HG03558 (cell line): Measurements from ENCODE around the gene ACTMAP.
A peak's percentile ranks its signal among the peaks of the same experiment; 100 is the strongest.
"Not testable (repeated sequence)": the region's sequence is repeated elsewhere in the genome, so short reads cannot be mapped to it uniquely, and the experiment has no call there.

ENCODE experiments used
- ATAC-seq: cut with Tn5 transposase; IDR thresholded peaks from one replicate; pipeline ENCODE4 v1.9.1; 2021; ENCODE audit warnings: moderate number of reproducible peaks; ENCODE audit not compliant: unreplicated experiment; ENCODE audit errors: extremely low read depth

ACTMAP gene, protein sequence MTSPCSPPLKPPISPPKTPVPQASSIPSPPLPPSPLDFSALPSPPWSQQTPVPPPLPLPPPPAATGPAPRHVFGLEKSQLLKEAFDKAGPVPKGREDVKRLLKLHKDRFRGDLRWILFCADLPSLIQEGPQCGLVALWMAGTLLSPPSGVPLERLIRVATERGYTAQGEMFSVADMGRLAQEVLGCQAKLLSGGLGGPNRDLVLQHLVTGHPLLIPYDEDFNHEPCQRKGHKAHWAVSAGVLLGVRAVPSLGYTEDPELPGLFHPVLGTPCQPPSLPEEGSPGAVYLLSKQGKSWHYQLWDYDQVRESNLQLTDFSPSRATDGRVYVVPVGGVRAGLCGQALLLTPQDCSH

DNA sequence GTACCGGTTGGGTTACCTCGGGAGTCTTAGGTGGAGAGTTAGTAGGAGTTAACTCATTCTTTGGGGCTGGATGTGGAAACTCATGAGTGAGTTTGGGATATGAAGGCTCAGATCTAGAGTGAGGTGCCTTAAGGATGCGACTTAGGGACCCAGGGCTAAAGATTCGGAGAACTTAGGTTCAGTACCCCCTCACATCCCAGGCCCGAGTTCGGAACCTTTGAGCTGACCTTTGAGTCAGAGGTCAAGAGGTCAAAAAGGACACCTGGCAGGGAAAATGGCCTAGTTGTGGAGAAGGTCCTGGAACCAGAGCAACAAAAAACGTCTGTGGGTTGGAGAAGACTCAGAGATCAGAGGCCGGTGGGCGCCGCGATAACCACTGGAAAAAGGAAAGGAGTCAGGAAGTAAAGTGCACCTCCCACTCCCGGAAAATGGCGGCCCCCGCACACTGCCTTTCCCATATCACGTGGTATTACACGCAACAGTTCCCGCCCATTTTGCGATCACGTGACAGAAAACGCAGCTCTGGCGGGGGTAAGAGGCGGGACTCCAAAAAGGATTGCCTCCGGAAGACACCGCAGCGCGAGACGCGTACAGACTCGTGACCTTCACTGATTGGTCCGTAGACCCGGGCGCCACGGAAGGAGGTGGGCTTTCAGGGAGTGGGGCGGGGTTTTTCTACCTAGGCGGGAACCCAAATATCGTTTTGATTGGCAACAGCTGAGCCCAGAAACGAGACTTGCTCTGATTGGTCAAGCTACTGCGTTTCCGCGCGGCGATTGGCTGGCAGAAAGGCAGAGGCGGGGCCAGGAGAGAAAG lies at the start of gene ACTMAP:
Gene ACTMAP, minus strand, starts transcription at position 420 of the 816 bp plus-strand sequence. CDS start 674 bp downstream, outside the sequence.
- peak; percentile 68 for ATAC-seq

DNA sequence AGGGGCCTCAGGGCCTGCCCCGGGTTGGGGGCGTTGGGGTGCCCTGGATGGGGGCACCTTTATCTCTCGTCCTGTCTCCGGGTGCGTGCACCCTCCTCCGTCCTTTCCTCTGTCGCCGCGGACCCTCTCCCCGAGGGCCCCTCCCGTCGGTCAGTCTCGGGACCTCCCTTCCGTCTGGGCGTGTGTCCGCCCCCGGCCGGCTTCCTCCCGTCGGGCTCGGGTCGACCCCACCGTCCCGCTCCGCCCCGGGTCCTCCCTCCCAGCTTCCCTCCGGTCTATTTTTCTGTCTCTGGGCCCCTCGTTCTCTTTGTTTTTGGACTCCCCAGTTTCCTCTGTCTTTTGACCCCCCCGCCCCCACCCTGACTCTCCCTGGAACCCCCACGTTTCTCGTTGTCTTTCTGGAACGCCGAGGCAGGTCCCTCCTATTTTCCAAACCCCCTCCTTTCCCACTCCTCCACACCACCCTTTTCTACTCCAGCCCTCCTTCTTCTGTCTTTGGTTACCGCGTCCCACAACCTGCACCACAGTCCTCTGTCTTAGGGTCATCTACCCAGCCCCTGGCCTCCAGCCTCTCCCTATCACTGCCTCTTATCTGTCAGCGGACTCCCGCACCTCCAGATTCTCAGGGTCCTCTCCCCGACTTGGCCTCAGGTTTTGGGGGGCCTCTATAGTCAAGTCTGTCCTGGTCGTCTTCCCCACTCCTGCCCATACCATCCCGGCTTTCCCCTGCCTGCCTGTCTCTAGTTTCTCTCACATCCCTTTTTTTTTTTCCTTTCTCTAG lies 49.5 kb upstream of the ACTMAP start:
- no peak for ATAC-seq

DNA sequence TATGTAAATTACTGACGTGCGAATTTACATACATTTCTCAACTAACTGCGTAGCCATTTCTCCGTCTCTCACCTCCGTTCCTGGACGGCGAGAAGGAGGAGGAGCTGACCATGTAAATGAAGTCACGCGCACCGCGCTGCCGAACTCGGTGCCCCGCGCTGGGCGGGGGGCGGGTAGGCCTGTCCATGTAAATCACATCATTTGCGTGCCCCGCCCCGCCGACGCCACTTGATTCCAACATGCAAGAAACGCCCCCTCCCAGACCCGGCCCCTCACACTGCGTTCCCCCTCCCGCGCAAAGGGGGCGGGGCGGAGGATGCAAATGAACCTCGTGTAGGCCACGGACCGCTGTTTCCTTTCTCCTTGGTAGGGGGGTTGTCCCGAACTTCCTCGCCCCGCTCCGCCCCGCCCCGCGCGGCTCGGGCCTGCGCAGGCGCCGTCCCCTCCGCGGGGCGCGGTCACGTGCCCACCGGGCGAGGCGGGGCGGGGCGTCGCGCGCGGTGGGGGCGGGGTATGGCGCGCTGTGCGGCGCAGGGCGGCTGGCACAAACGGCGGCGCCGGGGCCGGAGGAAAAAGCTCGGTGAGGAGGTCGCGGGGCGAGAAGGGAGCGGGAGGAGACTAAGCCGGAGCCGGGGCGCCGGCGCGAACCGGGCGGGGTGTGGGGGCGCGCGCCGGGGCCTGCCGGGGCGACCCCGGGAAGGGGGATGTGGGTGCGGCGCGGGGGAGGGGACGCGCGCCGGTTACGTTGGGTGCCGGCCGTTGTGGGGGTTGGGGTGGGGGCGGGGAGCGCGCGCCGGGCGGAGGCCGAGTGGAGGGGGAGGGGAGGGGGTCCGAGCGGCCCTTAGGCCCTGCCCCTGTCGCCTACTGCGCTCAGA lies 48.6 kb upstream of the ACTMAP start, which contains the start of gene EGLN2:
Gene EGLN2, plus strand, starts transcription at position 509 of the 875 bp plus-strand sequence. CDS start 1,382 bp downstream, outside the sequence.
- ATAC-seq, result peak; percentile 58

DNA sequence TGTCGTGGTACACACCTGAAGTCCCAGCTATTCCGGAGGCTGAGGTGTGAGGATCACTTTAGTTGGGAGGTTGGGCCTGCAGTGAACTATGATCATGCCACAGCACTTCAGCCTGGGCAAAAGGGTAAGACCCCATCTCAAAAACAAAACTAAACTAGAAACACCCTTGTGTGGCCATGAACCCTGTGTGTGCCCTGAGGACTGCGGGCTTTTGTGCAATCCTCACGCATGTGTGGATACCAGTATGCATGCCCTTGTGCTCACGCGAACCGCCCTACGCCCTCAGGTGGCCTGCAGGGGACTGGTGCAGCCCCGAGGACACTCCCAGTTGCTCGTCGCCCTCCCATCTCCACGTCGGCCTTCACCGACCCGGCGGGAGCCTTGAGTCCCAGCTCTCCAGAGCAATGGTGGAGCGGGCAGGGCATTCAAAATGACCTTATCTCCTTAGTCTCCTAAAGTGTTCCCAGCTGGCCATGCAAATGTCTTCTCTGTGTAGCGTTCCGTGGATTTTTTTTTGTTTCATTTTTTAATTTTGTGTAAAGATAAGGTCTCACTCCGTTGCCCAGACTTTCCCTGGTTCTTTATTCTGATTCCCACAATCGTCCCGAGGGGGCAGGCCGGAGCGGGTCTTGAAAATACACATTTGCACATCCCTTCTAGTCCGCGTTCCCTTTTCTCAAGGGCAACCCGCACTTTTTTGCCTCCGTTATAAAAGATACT lies 47.8 kb upstream of the ACTMAP start:
- ATAC-seq, result no peak

DNA sequence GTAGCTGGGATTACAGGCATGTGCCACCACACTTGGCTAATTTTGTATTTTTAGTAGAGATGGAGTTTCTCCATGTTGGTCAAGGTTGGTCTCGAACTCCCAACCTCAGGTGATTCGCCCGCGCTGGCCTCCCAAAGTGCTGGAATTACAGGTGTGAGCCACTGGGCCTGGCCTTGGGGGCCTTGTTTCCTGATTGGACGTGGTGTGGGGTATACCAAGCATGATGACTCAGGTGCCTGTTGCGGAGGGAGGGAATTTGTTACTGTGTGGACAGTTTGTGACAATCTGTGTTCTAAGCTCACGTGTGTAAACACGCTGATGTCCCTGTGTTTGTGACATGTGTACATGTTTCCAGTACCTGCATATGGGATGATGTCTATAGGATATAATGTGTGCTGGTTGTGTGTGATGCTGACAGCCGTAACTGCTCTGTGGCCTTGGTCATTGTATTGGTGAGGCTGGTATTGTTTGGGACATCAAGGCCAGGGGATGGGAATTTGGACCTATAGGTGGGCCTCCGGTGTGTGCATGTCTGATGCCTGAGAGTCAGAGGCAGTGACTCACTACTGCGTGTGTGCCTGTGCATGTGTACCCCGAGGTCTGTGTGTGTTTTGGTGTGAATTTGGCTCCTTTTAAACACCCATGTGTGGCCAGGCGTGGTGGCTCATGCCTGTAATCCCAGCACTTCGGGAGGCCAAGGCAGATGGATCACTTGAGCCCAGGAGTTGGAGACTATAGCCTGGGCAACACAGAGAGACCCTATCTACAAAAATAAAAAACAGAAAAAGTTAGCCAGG lies 47.1 kb upstream of the ACTMAP start:
- ATAC-seq, result no peak

DNA sequence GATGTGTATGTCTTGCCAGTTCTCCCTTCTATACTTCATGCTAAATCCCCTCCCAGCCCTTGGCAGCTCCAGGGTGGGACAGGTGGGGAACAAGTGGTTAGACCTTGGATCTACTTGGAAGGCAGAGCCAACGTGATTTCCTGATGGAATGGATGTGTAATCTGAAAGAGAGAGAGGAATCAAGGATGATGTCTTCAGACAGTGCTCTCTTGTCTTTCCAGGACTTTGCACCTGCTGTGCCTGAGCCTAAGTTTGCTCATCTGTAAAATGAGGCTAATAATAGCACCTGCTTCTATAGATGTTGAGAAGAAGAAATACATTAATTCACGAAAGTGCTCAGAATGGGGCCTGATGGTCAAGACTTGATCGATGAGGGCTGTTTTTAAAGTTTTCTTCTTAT lies 41.7 kb upstream of the ACTMAP start:
- ATAC-seq, result no peak

DNA sequence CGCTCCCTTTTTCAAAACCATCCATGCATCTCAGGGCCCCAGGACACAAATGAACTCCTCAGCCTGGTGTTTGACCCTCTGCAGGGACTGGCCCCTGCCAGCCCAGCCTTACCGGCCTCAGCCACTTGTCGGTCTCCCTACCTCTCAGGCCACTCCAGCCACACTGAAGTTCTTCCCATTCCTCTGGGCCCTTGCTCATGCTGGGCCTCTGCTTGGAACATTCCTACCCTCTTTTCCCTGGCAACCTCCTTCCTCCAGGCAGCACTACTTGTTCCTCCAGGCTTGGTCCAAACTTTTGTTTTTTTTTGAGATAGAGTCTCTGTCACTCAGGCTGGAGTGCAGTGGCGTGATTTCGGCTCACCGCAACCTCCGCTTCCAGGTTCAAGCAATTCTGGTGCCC lies 41.1 kb upstream of the ACTMAP start:
- no peak for ATAC-seq

- no peak for ATAC-seq
Observed at GRCh38 chr19:40786060-40787037, 36.1 kb upstream of the ACTMAP start.

GRCh38 chr19:40785526-40785925 lies 35.2 kb upstream of the ACTMAP start:
- ATAC-seq, result no peak

DNA sequence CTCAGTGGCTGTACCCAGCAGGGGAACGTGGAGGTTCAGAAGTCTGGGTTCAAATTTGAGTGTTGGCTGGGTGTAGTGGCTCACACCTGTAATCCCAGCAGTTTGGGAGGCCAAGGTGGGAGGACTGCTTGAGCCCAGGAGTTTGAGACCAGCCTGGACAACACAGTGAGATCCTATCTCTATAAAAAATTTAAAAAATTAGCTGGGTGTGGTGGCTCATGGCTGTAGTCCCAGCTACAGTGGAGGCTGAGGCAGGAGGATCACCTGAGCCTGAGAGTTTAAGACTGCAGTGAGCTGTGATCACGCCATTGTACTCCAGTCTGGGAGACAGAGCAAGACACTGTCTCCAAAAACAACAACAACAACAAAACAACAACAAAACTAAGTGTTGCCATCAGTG lies 33.9 kb upstream of the ACTMAP start:
- ATAC-seq, result not testable (repeated sequence)

- no peak for ATAC-seq
Observed at GRCh38 chr19:40783711-40784110, 33.4 kb upstream of the ACTMAP start.

DNA sequence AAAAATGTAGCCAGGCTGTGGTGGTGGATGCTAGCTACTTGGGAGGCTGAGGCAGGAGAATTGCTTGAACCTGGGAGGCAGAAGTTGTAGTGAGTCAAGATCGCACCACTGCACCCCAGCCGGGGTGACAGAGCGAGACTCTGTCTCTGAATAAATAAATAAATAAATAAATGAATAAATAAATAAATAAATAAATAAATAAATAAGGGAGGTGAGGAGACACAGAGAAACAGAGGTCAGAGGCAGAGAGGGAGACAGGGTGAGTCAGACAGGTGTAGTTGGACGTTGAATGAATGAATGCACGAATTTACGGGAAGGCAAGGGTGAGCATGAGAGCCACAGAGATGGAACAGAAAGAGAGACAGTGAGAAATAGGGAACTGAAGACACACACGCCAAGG lies 30.9 kb upstream of the ACTMAP start:
- no peak for ATAC-seq

GRCh38 chr19:40780582-40780981 lies 30.3 kb upstream of the ACTMAP start:
- no peak for ATAC-seq

- no peak for ATAC-seq
Observed at GRCh38 chr19:40778706-40779284, 28.5 kb upstream of the ACTMAP start.

DNA sequence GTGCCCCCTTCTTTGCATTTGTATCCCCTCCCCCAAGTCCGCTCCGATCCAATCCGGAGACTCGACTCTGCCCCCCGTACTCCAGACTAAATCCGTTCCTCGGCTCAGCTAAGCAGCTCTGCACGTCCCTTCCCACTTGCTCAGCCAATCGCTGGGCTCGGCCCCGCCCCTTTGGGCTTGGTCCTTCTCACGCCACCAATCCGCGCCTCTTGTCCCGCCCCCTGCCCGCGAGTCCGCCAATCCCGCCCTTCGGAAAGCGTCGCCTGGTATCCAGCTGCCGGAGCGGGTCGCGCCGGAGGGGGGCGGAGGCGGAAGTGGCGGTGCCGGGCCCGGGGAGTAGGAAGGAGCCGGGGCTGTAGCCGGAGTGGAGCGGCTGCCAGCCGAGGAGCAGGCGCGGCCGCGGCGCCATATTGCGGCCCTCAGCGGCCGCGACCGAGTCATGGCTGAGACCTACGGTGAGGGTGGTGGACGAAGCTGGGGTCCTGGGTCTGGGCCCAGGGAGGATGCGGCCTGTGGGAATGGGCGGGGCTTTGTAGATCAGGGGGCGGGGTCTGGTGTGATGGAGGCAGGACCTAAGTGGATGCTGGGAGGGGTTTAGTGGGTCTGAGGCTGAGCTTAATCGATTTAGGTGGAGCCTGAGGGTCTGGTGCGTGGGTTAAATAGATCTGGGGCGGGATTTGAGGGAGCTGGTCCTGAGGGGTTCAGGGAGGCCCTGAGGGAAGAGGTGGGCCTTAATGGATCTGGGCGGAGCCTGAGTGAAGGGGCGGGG lies 27.8 kb upstream of the ACTMAP start, which contains the start of gene RAB4B:
Gene RAB4B, plus strand, starts transcription at position 311 of the 769 bp plus-strand sequence. Its CDS starts 129 bp downstream, at position 440.
- ATAC-seq, result peak; percentile 28

GRCh38 chr19:40777645-40777936 lies 27.3 kb upstream of the ACTMAP start:
- ATAC-seq, result no peak
